ENCODE data around the gene LYPD1.
"Not testable (repeated sequence)": the region's sequence is repeated elsewhere in the genome, so short reads cannot be mapped to it uniquely, and the experiment has no call there.

Gene LYPD1, protein sequence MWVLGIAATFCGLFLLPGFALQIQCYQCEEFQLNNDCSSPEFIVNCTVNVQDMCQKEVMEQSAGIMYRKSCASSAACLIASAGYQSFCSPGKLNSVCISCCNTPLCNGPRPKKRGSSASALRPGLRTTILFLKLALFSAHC

DNA sequence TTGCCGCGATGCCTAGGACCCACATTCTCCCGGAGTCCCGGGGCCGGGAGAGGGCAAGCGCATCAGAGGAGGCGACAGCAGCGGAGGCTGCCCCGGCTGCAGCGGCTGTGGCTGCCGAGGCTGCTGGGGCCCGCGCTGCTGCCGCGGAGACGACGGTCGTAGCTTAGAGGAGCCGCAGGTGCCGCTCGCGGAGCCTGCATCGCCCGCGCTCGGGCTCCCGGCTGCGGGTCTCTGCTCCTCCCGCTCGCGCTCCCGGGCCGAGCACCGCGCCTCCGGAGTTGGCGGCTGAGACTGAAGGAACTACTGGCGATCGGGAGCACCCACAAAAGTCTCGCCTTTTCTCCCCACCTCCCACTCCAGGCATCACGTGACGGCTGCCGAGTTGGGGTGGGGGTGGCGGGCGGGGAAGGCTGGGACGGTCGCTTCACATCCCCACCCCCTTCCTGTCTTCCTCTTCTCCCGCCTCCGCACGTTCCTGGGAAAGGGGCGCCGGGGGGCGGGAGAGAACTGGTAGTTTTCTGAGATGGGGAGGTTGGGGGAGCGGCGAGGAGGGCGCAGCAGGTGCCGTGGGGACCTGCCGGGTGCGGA is at the start of gene LYPD1:
TSS of gene LYPD1 (minus strand) at position 298 of the 588 bp plus-strand sequence. CDS start at position 25, 273 bp downstream.
- no peaks in the 10 kb centered on the region for H3K9me3 Mint-ChIP-seq
- H3K36me3 Mint-ChIP-seq (ENCODE audit: low read depth) = peaks cover 2% of the 10 kb centered on the region
- H3K27ac Mint-ChIP-seq = no peak within 1 kb of the TSS
- H3K4me1 Mint-ChIP-seq (ENCODE audit: low read depth) = no peaks in the 10 kb centered on the region
- H3K27me3 Mint-ChIP-seq (ENCODE audit: low read depth) = peaks cover 45% of the 10 kb centered on the region
- no peak within 1 kb of the TSS for H3K4me3 Mint-ChIP-seq

GRCh38 chr2:132719480-132719879 is 49.5 kb upstream of the LYPD1 start:
- peaks cover 4% of the 10 kb centered on the region for H3K9me3 Mint-ChIP-seq

DNA sequence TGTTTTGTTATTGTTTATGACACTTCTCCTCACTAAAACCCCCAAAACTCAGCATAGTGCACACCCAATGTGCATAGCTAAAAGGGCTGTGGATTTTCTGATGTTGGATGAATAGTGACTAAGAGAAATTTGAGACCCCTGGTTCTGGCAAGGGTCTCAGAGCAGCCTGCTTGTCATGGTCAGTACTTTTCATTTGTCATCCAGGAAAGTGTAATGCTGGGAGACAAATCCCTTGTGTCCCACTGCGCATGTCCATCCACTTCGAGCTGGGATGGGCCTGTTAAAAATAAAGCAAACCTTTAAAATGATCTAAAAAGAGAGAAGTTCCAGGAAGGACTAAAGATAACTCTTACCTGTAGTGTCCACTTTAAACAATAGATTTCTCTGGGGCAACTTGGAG is 46.9 kb upstream of the LYPD1 start:
- H3K9me3 Mint-ChIP-seq = peaks cover 4% of the 10 kb centered on the region
- H3K4me3 Mint-ChIP-seq = no peak overlapping the region
- no peaks in the 10 kb centered on the region for H3K36me3 Mint-ChIP-seq (ENCODE audit: low read depth)
- H3K27ac Mint-ChIP-seq = no peak overlapping the region
- no peaks in the 10 kb centered on the region for H3K4me1 Mint-ChIP-seq (ENCODE audit: low read depth)
- H3K27me3 Mint-ChIP-seq (ENCODE audit: low read depth) = no peaks in the 10 kb centered on the region

More at GRCh38 chr2:132719480-132719879, 49.5 kb upstream of the LYPD1 start:
- Mint-ChIP-seq H3K4me1 (ENCODE audit: low read depth) (no peaks in the 10 kb centered on the region), H3K27me3 (ENCODE audit: low read depth) (no peaks in the 10 kb centered on the region), H3K27ac (no peak overlapping the region), H3K36me3 (ENCODE audit: low read depth) (no peaks in the 10 kb centered on the region), H3K4me3 (no peak overlapping the region)

GRCh38 chr2:132715386-132716351 is 45.7 kb upstream of the LYPD1 start:
- Mint-ChIP-seq H3K36me3 (ENCODE audit: low read depth) (no peaks in the 10 kb centered on the region), H3K9me3 (peaks cover 4% of the 10 kb centered on the region), H3K4me3 (no peak overlapping the region), H3K4me1 (ENCODE audit: low read depth) (no peaks in the 10 kb centered on the region), H3K27me3 (ENCODE audit: low read depth) (no peaks in the 10 kb centered on the region), H3K27ac (no peak overlapping the region)

DNA sequence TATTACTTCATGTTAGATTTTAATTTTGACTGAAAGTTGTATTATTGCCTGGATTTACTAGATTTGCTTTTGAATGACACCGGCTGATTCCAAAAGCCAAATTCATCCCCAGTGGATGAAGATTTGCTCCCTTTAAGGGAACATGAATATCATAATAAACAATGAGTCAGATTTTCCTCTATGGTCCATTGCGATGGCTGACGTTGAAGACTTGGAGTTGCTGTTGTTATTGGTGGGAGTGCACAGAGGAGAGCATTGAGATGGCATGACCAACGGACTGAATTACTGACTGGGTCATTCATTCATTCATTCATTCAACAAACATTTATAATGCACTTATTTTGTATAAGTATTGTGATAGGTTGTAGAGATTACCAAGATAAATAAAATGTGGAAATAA is 33.4 kb upstream of the LYPD1 start:
- Mint-ChIP-seq H3K4me1 (ENCODE audit: low read depth) (no peaks in the 10 kb centered on the region), H3K27ac (no peak overlapping the region), H3K9me3 (no peaks in the 10 kb centered on the region), H3K36me3 (ENCODE audit: low read depth) (no peaks in the 10 kb centered on the region), H3K4me3 (no peak overlapping the region), H3K27me3 (ENCODE audit: low read depth) (no peaks in the 10 kb centered on the region)

DNA sequence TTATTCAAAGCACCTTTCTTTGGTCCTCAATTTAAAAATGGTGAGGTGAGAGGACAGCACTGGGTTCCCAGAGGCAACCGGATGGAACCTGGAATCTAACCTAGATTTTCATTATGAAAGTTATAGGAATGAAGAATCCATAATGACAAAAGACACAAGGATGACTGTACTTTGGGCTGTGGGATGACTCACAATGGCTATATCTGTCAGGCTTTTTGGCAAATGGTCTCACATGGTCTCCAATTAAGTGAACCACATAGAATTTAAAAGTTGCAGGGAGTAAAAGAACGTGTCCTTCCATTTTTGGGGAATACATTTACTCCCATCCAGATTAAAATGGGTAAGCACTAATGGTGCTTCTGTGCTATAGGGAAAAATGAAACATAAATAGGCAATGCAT is 31.8 kb upstream of the LYPD1 start:
- Mint-ChIP-seq H3K27me3 (ENCODE audit: low read depth) (no peaks in the 10 kb centered on the region), H3K27ac (no peak overlapping the region), H3K4me1 (ENCODE audit: low read depth) (no peaks in the 10 kb centered on the region), H3K4me3 (no peak overlapping the region), H3K36me3 (ENCODE audit: low read depth) (no peaks in the 10 kb centered on the region), H3K9me3 (no peaks in the 10 kb centered on the region)

DNA sequence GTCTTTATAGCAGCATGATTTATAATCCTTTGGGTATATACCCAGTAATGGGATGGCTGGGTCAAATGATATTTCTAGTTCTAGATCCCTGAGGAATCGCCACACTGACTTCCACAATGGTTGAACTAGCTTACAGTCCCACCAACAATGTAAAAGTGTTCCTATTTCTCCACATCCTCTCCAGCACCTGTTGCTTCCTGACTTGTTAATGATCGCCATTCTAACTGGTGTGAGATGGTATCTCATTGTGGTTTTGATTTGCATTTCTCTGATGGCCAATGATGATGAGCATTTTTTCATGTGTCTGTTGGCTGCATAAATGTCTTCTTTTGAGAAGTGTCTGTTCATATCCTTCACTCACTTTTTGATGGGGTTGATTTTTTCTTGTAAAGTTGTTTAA is 29.8 kb upstream of the LYPD1 start:
- not testable (repeated sequence) for H3K36me3 Mint-ChIP-seq (ENCODE audit: low read depth); H3K9me3 Mint-ChIP-seq; H3K27me3 Mint-ChIP-seq (ENCODE audit: low read depth); H3K27ac Mint-ChIP-seq; H3K4me3 Mint-ChIP-seq; H3K4me1 Mint-ChIP-seq (ENCODE audit: low read depth)

DNA sequence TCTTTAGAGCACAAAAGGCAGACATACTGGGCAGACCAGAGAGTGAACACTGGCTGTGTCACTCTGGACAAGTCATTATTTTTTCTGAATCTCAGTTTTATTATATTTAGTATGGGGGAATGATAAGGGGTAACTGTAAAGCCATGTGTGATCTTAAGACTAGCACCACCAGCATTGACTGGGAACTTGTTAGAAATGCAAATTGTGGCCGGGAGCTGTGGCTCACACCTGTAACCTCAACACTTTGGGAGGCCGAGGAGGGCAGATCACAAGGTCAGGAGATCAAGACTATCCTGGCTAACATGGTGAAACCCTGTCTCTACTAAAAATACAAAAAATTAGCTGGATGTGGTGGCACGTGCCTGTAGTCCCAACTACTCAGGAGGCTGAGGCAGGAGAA is 28.3 kb upstream of the LYPD1 start:
- not testable (repeated sequence) for H3K27me3 Mint-ChIP-seq (ENCODE audit: low read depth); H3K9me3 Mint-ChIP-seq; H3K4me3 Mint-ChIP-seq; H3K36me3 Mint-ChIP-seq (ENCODE audit: low read depth); H3K4me1 Mint-ChIP-seq (ENCODE audit: low read depth); H3K27ac Mint-ChIP-seq

DNA sequence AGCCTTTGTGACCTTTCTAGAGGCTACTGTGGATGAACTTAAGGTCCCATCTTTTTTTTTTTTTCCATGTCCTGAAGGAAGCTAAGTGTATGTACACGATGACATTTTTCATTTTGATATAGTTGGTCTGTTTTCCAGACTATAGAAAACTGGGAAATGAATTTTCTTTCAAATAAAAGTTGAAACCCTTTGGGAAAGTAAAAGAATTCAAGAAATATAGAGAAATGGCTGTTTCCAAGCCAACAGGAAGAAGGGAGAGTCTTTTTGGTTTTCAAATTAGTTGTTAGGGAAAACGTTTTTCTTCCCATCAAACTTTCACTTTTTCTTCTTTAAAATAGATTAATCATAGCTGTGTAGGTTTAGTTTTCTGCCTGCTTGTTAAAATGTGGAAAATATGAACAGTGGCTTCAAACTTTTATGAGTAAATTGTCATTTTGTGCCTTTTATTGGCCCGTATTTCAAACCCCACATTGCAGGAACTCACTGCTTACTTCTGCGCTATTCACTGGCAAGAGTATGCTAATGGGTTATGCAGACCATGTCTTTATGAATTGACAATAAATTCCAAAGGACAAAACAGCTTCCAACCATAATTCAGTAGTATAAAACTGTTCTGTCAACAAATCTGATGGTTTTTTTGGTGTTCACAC is 27.7 kb upstream of the LYPD1 start:
- no peaks in the 10 kb centered on the region for H3K27me3 Mint-ChIP-seq (ENCODE audit: low read depth)
- no peak overlapping the region for H3K4me3 Mint-ChIP-seq
- H3K4me1 Mint-ChIP-seq (ENCODE audit: low read depth) = no peaks in the 10 kb centered on the region
- H3K9me3 Mint-ChIP-seq = no peaks in the 10 kb centered on the region
- no peak overlapping the region for H3K27ac Mint-ChIP-seq
- no peaks in the 10 kb centered on the region for H3K36me3 Mint-ChIP-seq (ENCODE audit: low read depth)

- Mint-ChIP-seq H3K27ac (no peak overlapping the region), H3K4me1 (ENCODE audit: low read depth) (no peaks in the 10 kb centered on the region), H3K9me3 (no peaks in the 10 kb centered on the region), H3K4me3 (no peak overlapping the region), H3K27me3 (ENCODE audit: low read depth) (no peaks in the 10 kb centered on the region), H3K36me3 (ENCODE audit: low read depth) (no peaks in the 10 kb centered on the region)
Observed at GRCh38 chr2:132692816-132693215, 22.8 kb upstream of the LYPD1 start.

GRCh38 chr2:132691556-132691955 is 21.6 kb upstream of the LYPD1 start:
- H3K27ac Mint-ChIP-seq = no peak overlapping the region
- no peaks in the 10 kb centered on the region for H3K4me1 Mint-ChIP-seq (ENCODE audit: low read depth)
- no peaks in the 10 kb centered on the region for H3K36me3 Mint-ChIP-seq (ENCODE audit: low read depth)
- no peak overlapping the region for H3K4me3 Mint-ChIP-seq
- no peaks in the 10 kb centered on the region for H3K9me3 Mint-ChIP-seq
- no peaks in the 10 kb centered on the region for H3K27me3 Mint-ChIP-seq (ENCODE audit: low read depth)

GRCh38 chr2:132690664-132691303 is 20.8 kb upstream of the LYPD1 start:
- Mint-ChIP-seq H3K27me3 (ENCODE audit: low read depth) (no peaks in the 10 kb centered on the region), H3K36me3 (ENCODE audit: low read depth) (no peaks in the 10 kb centered on the region), H3K9me3 (no peaks in the 10 kb centered on the region), H3K4me3 (no peak overlapping the region), H3K4me1 (ENCODE audit: low read depth) (no peaks in the 10 kb centered on the region), H3K27ac (no peak overlapping the region)

- Mint-ChIP-seq H3K36me3 (ENCODE audit: low read depth) (no peaks in the 10 kb centered on the region), H3K4me3 (no peak overlapping the region), H3K27ac (no peak overlapping the region), H3K9me3 (no peaks in the 10 kb centered on the region), H3K4me1 (ENCODE audit: low read depth) (no peaks in the 10 kb centered on the region), H3K27me3 (ENCODE audit: low read depth) (peaks cover 3% of the 10 kb centered on the region)
Observed at GRCh38 chr2:132681766-132682165, 11.8 kb upstream of the LYPD1 start.

DNA sequence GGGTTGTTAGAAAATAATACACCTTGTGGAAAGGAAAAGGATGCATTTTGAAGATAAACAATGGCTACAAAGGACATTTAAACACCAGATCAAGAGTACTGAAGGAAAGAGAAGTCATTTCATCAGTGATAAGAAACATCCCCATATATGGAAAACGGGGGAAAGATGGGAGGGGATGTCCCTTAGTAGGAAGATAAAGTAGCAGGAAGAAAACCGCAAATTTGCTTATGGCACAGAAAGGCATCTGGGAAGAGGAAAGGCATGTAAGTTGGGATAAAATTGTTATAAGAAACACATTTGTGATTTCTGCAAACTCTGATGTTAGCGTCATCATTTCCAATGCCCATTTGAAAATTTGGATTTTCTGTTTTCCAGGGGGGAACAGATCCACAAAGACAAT is 10.5 kb upstream of the LYPD1 start:
- no peaks in the 10 kb centered on the region for H3K36me3 Mint-ChIP-seq (ENCODE audit: low read depth)
- no peak overlapping the region for H3K4me3 Mint-ChIP-seq
- no peak overlapping the region for H3K27ac Mint-ChIP-seq
- no peaks in the 10 kb centered on the region for H3K9me3 Mint-ChIP-seq
- peaks cover 3% of the 10 kb centered on the region for H3K27me3 Mint-ChIP-seq (ENCODE audit: low read depth)
- H3K4me1 Mint-ChIP-seq (ENCODE audit: low read depth) = no peaks in the 10 kb centered on the region

Data from T-helper 1 cell treated with Interleukin-12 subunit alpha and Interleukin-12 subunit beta and Interleukin-4 antibody, amounts not matched to agents 30 μg/mL and 1 μg/mL, for 36 hours (primary cell).